K562 (cell line): ENCODE measurements around the gene EHD2. TPM values are rescaled to one million over a fixed set of nuclear protein-coding genes. Genes with fewer than 3 reads are reported as not detected.

Source experiments
- CBFA2T3 ChIP-seq: fragments of 450-650 bp; IDR thresholded peaks from 2 replicates; pipeline ENCODE4 v1.6.1; 2017
- CBX1 ChIP-seq: sonication (generic); IDR thresholded peaks from 2 replicates; pipeline ENCODE4 v1.6.1; 2016; ENCODE audit warnings: antibody characterized with exemption, low read depth, mild to moderate bottlenecking
- CREB1 ChIP-seq, 2 experiments: sonication (generic) in 1 of 2; formaldehyde crosslinking in 1 of 2; IDR thresholded peaks; 2 replicates each; pipeline versions ENCODE4 v1.6.1 to v1.8.0; 2012 to 2022; ENCODE audit warnings: inconsistent platforms in 1 of 2, mild to moderate bottlenecking in 1 of 2, missing genetic modification reagents in 1 of 2, moderate library complexity in 1 of 2
- EGR1 ChIP-seq: fragments of 450-650 bp; conservative IDR thresholded peaks from 2 replicates; pipeline ENCODE4 v1.6.1; 2017; ENCODE audit warnings: mild to moderate bottlenecking
- ETV5 ChIP-seq: sonication (generic); formaldehyde crosslinking; IDR thresholded peaks from 2 replicates; pipeline ENCODE4 v1.4.0; 2020; ENCODE audit warnings: low read depth, mild to moderate bottlenecking, missing genetic modification reagents
- GATAD2A ChIP-seq: fragments of 450-650 bp; IDR thresholded peaks from 2 replicates; pipeline ENCODE4 v1.6.1; 2017
- HMG20B ChIP-seq: fragments of 250-450 bp; sonication (Bioruptor Pico); IDR thresholded peaks from 2 replicates; pipeline ENCODE4 v1.5.0; 2021; ENCODE audit warnings: mild to moderate bottlenecking
- JUN ChIP-seq, 2 experiments: sonication (generic) in 1 of 2; formaldehyde crosslinking in 1 of 2; IDR thresholded peaks; 2 replicates each; pipeline versions ENCODE4 v1.6.1 to v1.8.0; 2012 to 2022; ENCODE audit warnings: borderline replicate concordance in 2 of 2, mild to moderate bottlenecking in 2 of 2, improper control_type of control experiment in 1 of 2, low read depth in 1 of 2, low read length in 1 of 2, missing genetic modification reagents in 1 of 2
- JUNB ChIP-seq: fragments of 450-650 bp; formaldehyde crosslinking; conservative IDR thresholded peaks from 2 replicates; pipeline ENCODE4 v1.4.0; 2020; ENCODE audit warnings: mild to moderate bottlenecking
- PHB2 ChIP-seq: fragments of 450-650 bp; IDR thresholded peaks from 2 replicates; pipeline ENCODE4 v1.6.1; 2017; ENCODE audit warnings: low read depth
- POLR2G ChIP-seq: fragments of 200-400 bp; formaldehyde crosslinking; IDR thresholded peaks from 2 replicates; pipeline ENCODE4 v1.6.1; 2017; ENCODE audit warnings: low read depth, mild to moderate bottlenecking, antibody characterized with exemption, low read length, moderate library complexity
- RBBP5 ChIP-seq: fragments of 200-600 bp; sonication (generic); IDR thresholded peaks from 2 replicates; pipeline ENCODE4 v1.6.1; 2012; ENCODE audit warnings: borderline replicate concordance, mild to moderate bottlenecking, low read length, control low read depth, inconsistent platforms; ENCODE audit not compliant: insufficient read depth, poor library complexity, severe bottlenecking
- SMAD4 ChIP-seq: fragments of 250-450 bp; sonication (Bioruptor Pico); conservative IDR thresholded peaks from 2 replicates; pipeline ENCODE4 v1.8.0; 2021; ENCODE audit warnings: inconsistent platforms, mild to moderate bottlenecking, moderate library complexity
- ZNF121 ChIP-seq: sonication (generic); formaldehyde crosslinking; conservative IDR thresholded peaks from 2 replicates; pipeline ENCODE4 v1.8.0; 2022; ENCODE audit warnings: missing genetic modification reagents
- polyA plus RNA-seq, 8 experiments: library from polyadenylated mRNA; depleted of rRNA in 4 of 8; stranded (reverse) in 5 of 8; unstranded in 3 of 8; fragments of >200 nt; fragmentation: Nextera tagmentation in 2 of 8; fragmentation: Illumina TruSeq in 1 of 8; extraction: Ambion mirVana in 2 of 8; extraction: Trizol in 1 of 8; gene quantifications; 2 replicates each; pipeline versions ENCODE4 v1.2.1 to v1.2.3, GENCODE V29; 2011 to 2014; ENCODE audit warnings: inconsistent platforms in 1 of 8, missing spikeins in 1 of 8
- total RNA-seq, 7 experiments: library from RNA; depleted of rRNA in 6 of 7; stranded (reverse); fragments of >200 nt in 6 of 7; fragmentation: Illumina TruSeq in 2 of 7; extraction: Trizol in 2 of 7; gene quantifications; 2 replicates each; pipeline versions ENCODE4 v1.2.1 to v1.2.3, GENCODE V29; 2011 to 2021; ENCODE audit warnings: low replicate concordance in 1 of 7
- TF ChIP-seq, protein P1 (sequence below): fragments of 450-650 bp; conservative IDR thresholded peaks from 2 replicates; pipeline ENCODE4 v1.6.1; 2016; ENCODE audit warnings: missing genetic modification characterization, low read depth, mild to moderate bottlenecking, control low read depth, missing compliant biosample characterization
- TF ChIP-seq, protein P2 (sequence below): sonication (generic); formaldehyde crosslinking; IDR thresholded peaks from 2 replicates; pipeline ENCODE4 v1.8.0; 2022; ENCODE audit warnings: missing genetic modification reagents, mild to moderate bottlenecking, moderate library complexity, borderline replicate concordance
- TF ChIP-seq, protein P3 (sequence below), 2 experiments: fragments of 450-650 bp; IDR thresholded peaks; 2 replicates each; pipeline ENCODE4 v1.6.1; 2016
- TF ChIP-seq, protein P4 (sequence below): fragments of 450-650 bp; IDR thresholded peaks from 2 replicates; pipeline ENCODE4 v1.6.1; 2016
- TF ChIP-seq, protein P5 (sequence below): sonication (generic); formaldehyde crosslinking; IDR thresholded peaks from 2 replicates; pipeline ENCODE4 v1.8.1; 2023; ENCODE audit warnings: mild to moderate bottlenecking, missing genetic modification reagents, moderate library complexity

Gene EHD2
- total and polyA plus RNA-seq, 9 of the 15 experiments (the other 6 are each of a cell fraction or from before 2014, with no cell fraction given) = 1.7 to 32.2 (median 3.0) TPM

DNA sequence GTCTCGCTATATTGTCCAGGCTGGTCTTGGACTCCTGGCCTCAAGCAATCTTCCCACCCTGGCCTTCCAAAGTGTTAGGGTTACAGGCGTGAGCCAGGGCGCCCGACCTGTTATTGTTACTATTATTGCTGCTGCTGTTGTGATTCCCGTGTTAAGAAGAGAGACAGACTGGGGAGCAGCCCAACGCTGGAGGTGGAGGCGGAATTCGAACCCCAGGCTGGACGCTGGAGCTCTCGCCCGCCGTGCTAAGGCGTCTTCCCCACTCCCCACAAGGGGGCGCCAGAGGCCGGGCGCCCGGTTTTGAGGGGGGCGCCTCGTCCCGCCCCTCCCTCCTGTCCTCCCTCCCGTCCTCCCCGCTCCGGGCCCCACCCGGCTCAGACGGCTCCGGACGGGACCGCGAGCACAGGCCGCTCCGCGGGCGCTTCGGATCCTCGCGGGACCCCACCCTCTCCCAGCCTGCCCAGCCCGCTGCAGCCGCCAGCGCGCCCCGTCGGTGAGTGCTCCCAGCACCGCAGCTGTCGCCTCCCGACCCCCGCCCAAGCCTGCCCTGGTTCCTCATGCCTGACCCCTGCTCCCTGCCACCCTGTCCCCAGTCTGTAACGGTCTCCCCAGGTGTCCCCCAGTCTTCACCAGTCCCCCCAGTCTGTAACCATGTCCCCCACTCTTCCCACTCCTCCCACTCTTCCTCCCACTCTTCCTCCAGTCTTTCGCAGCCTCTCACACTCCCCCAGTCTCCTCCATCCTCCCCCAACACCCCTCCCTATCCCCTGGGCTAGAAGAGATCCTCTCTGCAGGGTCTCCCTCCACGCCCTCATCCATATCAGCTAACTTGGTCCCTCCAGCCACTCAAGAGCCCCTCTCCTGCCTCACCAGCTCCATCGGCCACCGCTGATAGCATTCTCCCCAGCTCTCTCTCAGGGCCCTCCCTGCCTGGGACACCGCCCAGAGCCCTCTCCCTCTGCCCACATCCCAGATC, at the start of gene EHD2 (continued):
- TF ChIP-seq, protein P1, sequence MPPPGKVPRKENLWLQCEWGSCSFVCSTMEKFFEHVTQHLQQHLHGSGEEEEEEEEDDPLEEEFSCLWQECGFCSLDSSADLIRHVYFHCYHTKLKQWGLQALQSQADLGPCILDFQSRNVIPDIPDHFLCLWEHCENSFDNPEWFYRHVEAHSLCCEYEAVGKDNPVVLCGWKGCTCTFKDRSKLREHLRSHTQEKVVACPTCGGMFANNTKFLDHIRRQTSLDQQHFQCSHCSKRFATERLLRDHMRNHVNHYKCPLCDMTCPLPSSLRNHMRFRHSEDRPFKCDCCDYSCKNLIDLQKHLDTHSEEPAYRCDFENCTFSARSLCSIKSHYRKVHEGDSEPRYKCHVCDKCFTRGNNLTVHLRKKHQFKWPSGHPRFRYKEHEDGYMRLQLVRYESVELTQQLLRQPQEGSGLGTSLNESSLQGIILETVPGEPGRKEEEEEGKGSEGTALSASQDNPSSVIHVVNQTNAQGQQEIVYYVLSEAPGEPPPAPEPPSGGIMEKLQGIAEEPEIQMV (tag) = 0 out of 2 replicates have a peak, but pooled peaks have one; percentile 53
- TF ChIP-seq HMG20B (CRISPR knock-in tag) (no peak), ETV5 (CRISPR knock-in tag) (peak; percentile 56; the same call in 1 of the 2 replicates), GATAD2A (peak; percentile 60; the same call in 1 of the 2 replicates), PHB2 (peak; percentile 31; the same call in 1 of the 2 replicates), SMAD4 (CRISPR knock-in tag) (peak; percentile 64; the same call in 1 of the 2 replicates), CBFA2T3 (peak; percentile 40; the same call in 1 of the 2 replicates), ZNF121 (CRISPR knock-in tag) (peak; percentile 98), CBX1 (peak; percentile 71; the same call in 1 of the 2 replicates), EGR1 (peak; percentile 96), CREB1 (IDR thresholded peaks at IDR 0.05) (no peak), CREB1 (CRISPR knock-in tag; IDR thresholded peaks at IDR 0.05) (no peak), JUN (IDR thresholded peaks at IDR 0.05; ENCODE audit: borderline replicate concordance, low read depth, low read length) (0 out of 2 replicates have a peak, but pooled peaks have one; percentile 3), JUN (CRISPR knock-in tag; IDR thresholded peaks at IDR 0.05; ENCODE audit: borderline replicate concordance) (no peak), JUNB (no peak), RBBP5 (peak; percentile 50), POLR2G (peak; percentile 90)
- TF ChIP-seq, protein P2, sequence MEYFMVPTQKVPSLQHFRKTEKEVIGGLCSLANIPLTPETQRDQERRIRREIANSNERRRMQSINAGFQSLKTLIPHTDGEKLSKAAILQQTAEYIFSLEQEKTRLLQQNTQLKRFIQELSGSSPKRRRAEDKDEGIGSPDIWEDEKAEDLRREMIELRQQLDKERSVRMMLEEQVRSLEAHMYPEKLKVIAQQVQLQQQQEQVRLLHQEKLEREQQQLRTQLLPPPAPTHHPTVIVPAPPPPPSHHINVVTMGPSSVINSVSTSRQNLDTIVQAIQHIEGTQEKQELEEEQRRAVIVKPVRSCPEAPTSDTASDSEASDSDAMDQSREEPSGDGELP (CRISPR knock-in tag) = peak; percentile 34; the same call in 1 of the 2 replicates
- TF ChIP-seq, protein P3, sequence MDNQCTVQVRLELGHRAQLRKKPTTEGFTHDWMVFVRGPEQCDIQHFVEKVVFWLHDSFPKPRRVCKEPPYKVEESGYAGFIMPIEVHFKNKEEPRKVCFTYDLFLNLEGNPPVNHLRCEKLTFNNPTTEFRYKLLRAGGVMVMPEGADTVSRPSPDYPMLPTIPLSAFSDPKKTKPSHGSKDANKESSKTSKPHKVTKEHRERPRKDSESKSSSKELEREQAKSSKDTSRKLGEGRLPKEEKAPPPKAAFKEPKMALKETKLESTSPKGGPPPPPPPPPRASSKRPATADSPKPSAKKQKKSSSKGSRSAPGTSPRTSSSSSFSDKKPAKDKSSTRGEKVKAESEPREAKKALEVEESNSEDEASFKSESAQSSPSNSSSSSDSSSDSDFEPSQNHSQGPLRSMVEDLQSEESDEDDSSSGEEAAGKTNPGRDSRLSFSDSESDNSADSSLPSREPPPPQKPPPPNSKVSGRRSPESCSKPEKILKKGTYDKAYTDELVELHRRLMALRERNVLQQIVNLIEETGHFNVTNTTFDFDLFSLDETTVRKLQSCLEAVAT (IDR thresholded peaks at IDR 0.05) = 0 out of 4 replicates have a peak, but pooled peaks of 1 of the 2 experiments have one; percentile 43
- TF ChIP-seq, protein P4, sequence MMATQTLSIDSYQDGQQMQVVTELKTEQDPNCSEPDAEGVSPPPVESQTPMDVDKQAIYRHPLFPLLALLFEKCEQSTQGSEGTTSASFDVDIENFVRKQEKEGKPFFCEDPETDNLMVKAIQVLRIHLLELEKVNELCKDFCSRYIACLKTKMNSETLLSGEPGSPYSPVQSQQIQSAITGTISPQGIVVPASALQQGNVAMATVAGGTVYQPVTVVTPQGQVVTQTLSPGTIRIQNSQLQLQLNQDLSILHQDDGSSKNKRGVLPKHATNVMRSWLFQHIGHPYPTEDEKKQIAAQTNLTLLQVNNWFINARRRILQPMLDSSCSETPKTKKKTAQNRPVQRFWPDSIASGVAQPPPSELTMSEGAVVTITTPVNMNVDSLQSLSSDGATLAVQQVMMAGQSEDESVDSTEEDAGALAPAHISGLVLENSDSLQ = peak; percentile 60
- TF ChIP-seq, protein P5, sequence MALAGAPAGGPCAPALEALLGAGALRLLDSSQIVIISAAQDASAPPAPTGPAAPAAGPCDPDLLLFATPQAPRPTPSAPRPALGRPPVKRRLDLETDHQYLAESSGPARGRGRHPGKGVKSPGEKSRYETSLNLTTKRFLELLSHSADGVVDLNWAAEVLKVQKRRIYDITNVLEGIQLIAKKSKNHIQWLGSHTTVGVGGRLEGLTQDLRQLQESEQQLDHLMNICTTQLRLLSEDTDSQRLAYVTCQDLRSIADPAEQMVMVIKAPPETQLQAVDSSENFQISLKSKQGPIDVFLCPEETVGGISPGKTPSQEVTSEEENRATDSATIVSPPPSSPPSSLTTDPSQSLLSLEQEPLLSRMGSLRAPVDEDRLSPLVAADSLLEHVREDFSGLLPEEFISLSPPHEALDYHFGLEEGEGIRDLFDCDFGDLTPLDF (CRISPR knock-in tag) = no peak
